Posterior vena cava (tissue), 2 donors: ENCODE measurements around the gene TARS2. TPM values are rescaled to one million over a fixed set of nuclear protein-coding genes. Genes with fewer than 3 reads are reported as not detected.

Experiments
- DNase-seq: peaks from one replicate; pipeline ENCODE4 v3.0.0-alpha.2; 2020; ENCODE audit warnings: low spot score
- intact Hi-C, 2 donors: fragments of 100-400 bp; cut with DNase I; formaldehyde crosslinking; loops; one replicate each; pipeline versions ENCODE4 v1.14.1 to v1.14.2; 2022 to 2023
- microRNA-seq, 2 donors: library from miRNA; unstranded; fragments of <30 nt; microRNA quantifications; one replicate each; pipeline ENCODE4 v1.2.0, GENCODE V29; 2020 to 2021; ENCODE audit warnings: borderline microRNAs expressed in 2 of 2
- total RNA-seq, 2 donors: library from RNA; stranded (reverse); fragmentation: NEBNext Ultra II Directional; extraction: Animal tissue kit (Norgen Biotek cat#: 25700); gene quantifications; one replicate each; pipeline ENCODE4 v1.2.1, GENCODE V29; 2021
- donor health status: DM: yes; HTN: yes; CAD: no.
- donor health status: DM: yes; HTN: yes; CAD: no.

Gene TARS2
- total RNA-seq, 2 donors from 2014 or later: 10.7 to 16.0 TPM

DNA sequence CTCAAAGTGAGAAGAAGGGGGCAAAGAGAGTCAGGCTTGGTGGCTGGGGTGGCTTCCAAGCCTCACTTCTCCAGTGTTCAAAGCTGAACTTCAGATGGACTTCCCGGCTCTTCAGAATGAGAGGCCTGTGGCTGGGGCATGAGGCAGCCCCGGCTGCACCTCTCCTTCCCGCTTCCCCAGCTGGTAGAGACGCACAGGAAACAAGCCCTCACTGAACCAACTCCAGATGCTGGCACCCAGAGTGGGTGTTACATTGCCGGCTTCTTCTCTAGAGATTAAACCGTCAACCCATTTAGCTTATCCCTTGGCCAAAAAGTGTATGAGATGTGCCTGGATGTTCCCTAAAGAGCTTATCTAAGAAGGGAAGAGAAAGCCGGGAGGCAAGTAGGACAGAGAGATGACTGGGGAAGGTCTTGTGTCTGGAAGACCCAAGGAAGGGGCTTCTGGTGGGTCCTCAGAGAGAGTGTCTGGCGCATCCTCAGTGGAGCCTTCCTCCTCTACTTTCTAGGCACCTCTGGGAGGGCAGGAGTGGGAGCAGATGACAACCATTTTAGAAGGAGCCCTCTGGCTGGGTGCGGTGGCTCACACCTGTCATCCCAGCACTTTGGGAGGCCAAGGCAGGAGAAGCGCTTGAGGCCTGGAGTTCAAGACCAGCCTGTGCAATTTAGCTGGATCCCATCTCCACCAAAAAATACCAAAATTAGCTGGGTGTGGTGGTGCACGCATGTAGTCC, 64.0 kb downstream of the TARS2 start:
- peak; percentile 82 for DNase-seq
- intact Hi-C loops: loop anchor here in 1 of 2 donors (10.0 kb wide), 1 partner anchor 86 kb away; no protein-coding TSS in a partner anchor

DNA sequence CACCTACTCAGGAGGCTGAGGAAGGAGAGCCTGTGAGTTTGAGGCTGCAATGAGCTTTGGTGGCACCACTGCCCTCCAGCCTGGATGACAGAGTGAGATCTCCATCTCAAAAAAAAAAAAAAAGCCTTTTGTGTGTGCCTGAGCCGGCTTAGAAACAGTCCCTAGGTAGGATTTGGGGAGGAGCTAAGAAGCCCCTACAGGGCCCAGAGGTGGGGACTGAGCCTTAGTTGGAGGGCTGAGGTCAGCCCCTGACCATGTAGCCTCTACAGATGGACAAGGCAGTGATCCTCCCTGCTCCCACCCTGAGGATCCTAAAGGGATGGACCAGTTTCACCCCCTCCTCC, 64.5 kb downstream of the TARS2 start:
- DNase-seq: no peak
- intact Hi-C loops: loop anchor here in 1 of 2 donors (10.0 kb wide), 1 partner anchor 87 kb away; no protein-coding TSS in a partner anchor

DNA sequence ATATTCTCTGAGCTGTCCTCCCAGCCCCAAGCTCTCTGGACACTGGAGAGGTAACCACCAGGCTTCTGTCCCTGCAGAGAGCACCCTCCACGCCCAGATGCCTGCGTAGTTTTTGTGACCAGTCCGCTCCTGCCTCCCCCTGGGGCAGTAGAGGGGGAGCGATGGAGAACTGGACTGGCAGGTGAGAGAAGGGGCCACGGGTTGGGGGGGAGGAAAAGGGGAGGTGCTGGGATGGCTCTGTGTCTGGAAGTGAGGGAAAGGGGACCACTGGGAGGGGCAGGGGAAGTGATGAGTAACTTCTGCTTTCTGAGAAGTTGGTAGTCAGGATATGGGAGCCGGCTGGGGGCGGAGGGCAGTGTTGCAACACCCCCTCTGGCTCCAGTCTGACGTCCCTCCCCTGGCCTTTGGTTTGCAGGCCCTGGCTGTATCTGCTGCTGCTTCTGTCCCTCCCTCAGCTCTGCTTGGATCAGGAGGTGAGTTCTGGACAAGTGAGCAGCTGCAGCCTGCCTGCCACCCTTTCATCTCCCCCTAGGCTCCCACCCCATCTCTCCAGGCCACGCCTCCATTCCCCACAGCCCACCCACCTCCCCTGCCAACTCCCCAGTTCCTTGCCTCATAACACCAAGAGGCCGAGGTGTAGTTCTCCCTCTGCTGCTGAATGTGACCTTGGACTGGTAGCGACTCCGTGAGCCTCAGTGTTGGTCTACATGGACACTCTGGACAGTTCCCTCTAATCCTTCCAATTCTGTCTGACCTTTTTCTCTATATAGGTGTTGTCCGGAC, 65.1 kb downstream of the TARS2 start:
- intact Hi-C loops: loop anchor here in 1 of 2 donors (10.0 kb wide), 1 partner anchor 88 kb away; no protein-coding TSS in a partner anchor
- DNase-seq: peak; percentile 97

DNA sequence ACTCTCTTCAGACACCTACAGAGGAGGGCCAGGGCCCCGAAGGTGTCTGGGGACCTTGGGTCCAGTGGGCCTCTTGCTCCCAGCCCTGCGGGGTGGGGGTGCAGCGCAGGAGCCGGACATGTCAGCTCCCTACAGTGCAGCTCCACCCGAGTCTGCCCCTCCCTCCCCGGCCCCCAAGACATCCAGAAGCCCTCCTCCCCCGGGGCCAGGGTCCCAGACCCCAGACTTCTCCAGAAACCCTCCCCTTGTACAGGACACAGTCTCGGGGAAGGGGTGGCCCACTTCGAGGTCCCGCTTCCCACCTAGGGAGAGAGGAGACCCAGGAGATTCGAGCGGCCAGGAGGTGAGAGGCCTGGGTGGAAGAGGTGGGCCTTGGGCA, 65.7 kb downstream of the TARS2 start:
- intact Hi-C loops: loop anchor here in 1 of 2 donors (10.0 kb wide), 1 partner anchor 88 kb away; no protein-coding TSS in a partner anchor
- peak; percentile 83 for DNase-seq

DNA sequence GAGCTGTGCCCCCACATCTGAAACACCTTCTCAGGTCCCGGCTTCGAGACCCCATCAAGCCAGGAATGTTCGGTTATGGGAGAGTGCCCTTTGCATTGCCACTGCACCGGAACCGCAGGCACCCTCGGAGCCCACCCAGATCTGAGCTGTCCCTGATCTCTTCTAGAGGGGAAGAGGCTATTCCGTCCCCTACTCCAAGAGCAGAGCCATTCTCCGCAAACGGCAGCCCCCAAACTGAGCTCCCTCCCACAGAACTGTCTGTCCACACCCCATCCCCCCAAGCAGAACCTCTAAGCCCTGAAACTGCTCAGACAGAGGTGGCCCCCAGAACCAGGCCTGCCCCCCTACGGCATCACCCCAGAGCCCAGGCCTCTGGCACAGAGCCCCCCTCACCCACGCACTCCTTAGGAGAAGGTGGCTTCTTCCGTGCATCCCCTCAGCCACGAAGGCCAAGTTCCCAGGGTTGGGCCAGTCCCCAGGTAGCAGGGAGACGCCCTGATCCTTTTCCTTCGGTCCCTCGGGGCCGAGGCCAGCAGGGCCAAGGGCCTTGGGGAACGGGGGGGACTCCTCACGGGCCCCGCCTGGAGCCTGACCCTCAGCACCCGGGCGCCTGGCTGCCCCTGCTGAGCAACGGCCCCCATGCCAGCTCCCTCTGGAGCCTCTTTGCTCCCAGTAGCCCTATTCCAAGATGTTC, 66.3 kb downstream of the TARS2 start:
- peak; percentile 82 for DNase-seq
- intact Hi-C loops: loop anchor here in 1 of 2 donors (10.0 kb wide), 1 partner anchor 89 kb away; no protein-coding TSS in a partner anchor

DNA sequence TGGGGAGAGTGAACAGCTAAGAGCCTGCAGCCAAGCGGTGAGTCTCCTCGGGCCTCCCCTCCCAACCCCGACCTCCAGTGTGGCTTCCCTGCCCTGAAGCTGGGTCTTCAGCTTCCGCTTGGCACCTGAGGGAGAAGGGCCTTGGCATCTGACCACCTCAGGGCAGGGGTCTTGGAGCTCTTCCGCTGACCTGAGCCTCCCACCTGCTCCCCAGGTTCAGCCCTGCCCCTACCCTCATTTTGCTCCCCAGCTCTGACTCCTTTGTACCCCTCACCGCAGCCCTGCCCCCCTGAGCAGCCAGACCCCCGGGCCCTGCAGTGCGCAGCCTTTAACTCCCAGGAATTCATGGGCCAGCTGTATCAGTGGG, 66.8 kb downstream of the TARS2 start:
- intact Hi-C loops: loop anchor here in 1 of 2 donors (10.0 kb wide), 1 partner anchor 89 kb away; no protein-coding TSS in a partner anchor
- DNase-seq: no peak

DNA sequence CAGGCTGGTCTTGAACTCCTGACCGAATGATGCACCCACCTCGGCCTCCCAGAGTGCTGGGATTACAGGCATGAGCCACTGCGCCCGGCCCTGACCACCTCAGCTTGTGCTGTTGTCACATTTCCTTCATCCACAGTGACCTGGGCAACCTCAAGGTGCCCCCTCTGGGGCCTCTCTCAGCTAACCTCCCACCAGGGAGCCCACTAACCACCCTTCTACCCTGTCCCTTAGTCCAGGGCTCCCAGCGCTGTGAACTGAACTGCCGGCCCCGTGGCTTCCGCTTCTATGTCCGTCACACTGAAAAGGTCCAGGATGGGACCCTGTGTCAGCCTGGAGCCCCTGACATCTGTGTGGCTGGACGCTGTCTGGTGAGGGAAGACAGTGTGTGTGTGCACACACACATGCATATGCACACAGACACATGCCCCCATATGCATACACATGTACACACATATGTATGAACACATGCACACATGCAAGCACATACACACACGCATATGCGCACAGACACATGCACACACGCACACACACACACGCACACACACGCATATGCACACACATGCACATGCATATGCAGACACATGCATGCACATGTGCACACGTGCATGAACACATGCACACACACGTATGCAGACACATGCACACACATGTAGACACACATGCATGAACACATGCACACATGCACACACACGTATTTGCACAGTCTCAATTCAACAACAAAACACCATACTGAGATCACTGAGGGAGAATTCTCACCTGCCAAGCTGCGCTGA, 68.2 kb downstream of the TARS2 start:
- no peak for DNase-seq
- intact Hi-C loops: loop anchor here in 1 of 2 donors (10.0 kb wide), 1 partner anchor 91 kb away; no protein-coding TSS in a partner anchor

DNA sequence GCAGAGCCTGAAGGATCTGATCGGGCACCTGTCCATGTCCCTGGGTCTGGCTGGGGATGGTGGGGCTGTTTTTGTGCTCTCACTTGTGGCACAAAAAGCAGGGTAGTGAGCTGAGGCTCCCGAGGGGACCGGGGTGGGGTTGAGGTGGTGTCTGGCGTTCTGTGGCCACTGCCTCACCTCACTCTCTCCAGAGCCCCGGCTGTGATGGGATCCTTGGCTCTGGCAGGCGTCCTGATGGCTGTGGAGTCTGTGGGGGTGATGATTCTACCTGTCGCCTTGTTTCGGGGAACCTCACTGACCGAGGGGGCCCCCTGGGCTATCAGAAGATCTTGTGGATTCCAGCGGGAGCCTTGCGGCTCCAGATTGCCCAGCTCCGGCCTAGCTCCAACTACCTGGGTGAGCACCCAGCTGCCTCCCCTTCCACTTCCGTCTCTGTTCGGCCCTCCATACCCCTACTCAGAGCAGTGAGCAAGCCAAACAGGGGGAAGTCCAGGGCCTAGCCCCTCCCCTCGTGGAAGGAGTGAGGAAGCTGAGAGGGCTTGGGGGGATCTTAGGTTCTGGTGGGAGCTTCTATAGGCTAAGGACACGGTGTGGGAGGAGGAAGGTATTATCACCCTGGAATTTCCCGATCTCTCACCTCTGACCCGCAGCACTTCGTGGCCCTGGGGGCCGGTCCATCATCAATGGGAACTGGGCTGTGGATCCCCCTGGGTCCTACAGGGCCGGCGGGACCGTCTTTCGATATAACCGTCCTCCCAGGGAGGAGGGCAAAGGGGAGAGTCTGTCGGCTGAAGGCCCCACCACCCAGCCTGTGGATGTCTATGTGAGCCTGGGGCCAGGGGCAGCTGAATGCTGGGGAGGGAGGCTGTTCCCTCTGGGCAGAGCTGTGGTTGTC, 69.0 kb downstream of the TARS2 start:
- intact Hi-C loops: loop anchor here in 1 of 2 donors (10.0 kb wide), 1 partner anchor 91 kb away; no protein-coding TSS in a partner anchor
- DNase-seq: peak; percentile 79

DNA sequence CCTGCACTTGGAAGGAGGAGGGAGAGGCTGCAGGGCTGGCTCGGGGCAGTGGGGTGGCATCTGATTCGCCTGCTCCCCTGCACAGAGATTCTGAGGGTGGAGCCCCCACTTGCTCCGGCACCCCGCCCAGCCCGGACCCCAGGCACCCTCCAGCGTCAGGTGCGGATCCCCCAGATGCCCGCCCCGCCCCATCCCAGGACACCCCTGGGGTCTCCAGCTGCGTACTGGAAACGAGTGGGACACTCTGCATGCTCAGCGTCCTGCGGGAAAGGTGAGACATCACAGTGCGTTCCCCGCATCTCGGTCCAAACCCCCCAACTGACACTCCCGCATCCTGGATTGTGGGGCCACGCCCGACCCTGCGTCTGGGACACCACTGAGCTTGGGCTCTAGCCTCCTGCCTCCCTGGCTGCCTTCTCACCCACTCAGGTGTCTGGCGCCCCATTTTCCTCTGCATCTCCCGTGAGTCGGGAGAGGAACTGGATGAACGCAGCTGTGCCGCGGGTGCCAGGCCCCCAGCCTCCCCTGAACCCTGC, 69.9 kb downstream of the TARS2 start:
- DNase-seq: peak; percentile 85
- intact Hi-C loops: loop anchor here in 1 of 2 donors (10.0 kb wide), 1 partner anchor 92 kb away; no protein-coding TSS in a partner anchor

Small RNA genes lying within 50 kb of the gene (microRNA-seq; reads per million reads assigned to microRNA genes)
- gene MIR4257 (0 reads per million in 2 donors), gene MIR6878 (0 reads per million in 2 donors)

Other genes starting within 250 kb of the TARS2 start
- gene CA14, start 229.6 kb upstream of the TARS2 start, total RNA-seq: not detected
- gene APH1A, start 218.4 kb upstream of the TARS2 start, total RNA-seq: 10 to 100 TPM; 56.2 to 68.1 TPM
- 10 to 100 TPM; 39.3 to 44.2 TPM for gene C1orf54, start 214.6 kb upstream of the TARS2 start, total RNA-seq
- gene CIART, start 204.9 kb upstream of the TARS2 start, total RNA-seq: 1 to 10 TPM; 6.7 to 9.1 TPM
- 10 to 100 TPM; 40.6 to 49.4 TPM for gene MRPS21, start 193.6 kb upstream of the TARS2 start, total RNA-seq
- 10 to 100 TPM; 32.4 to 39.3 TPM for gene PRPF3, start 165.9 kb upstream of the TARS2 start, total RNA-seq
- 10 to 100 TPM; 22.4 to 26.2 TPM for gene RPRD2, start 123.3 kb upstream of the TARS2 start, total RNA-seq
- gene ECM1, start 20.7 kb downstream of the TARS2 start, total RNA-seq: 10 to 100 TPM; 51.9 to 78.0 TPM
- gene FALEC, start 28.3 kb downstream of the TARS2 start, total RNA-seq: not detected
- 10 to 100 TPM; 79.6 to 99.6 TPM for gene ADAMTSL4, start 62.0 kb downstream of the TARS2 start, total RNA-seq
- gene MCL1, start 92.2 kb downstream of the TARS2 start, total RNA-seq: 100 to 1,000 TPM; 210 to 267 TPM
- 100 to 1,000 TPM; 149 to 156 TPM for gene ENSA, start 142.2 kb downstream of the TARS2 start, total RNA-seq
- 10 to 100 TPM; 19.0 to 20.1 TPM for gene GOLPH3L, start 209.7 kb downstream of the TARS2 start, total RNA-seq
- under 1 TPM; 0.33 to 0.65 TPM for gene HORMAD1, start 233.5 kb downstream of the TARS2 start, total RNA-seq